Activated CD8-positive, alpha-beta memory T cell treated with anti-CD3 and anti-CD28 coated beads, Interleukin-2, amount 10 ng/mL, durations not matched to agents 7 days and 5 days (primary cell): ENCODE measurements around the gene AGPAT4. TPM values are rescaled to one million over a fixed set of nuclear protein-coding genes. Genes with fewer than 3 reads are reported as not detected.
A peak's percentile ranks its signal among the peaks of the same experiment; 100 is the strongest.

ENCODE experiments used
- ATAC-seq: fragments of 150-1000 bp; cut with Tn5 transposase; one replicate; pipeline ENCODE4 v1.10.0; 2021; ENCODE audit warnings: moderate library complexity
- CTCF ChIA-PET: fragments of 350-600 bp; sonication (Branson Sonifier 250); formaldehyde crosslinking; loops from one replicate; lab custom pipeline; 2021; ENCODE audit warnings: antibody characterized with exemption; lab: Charles Lee
- DNase-seq: peaks from one replicate; pipeline ENCODE4 v3.0.0-alpha.2; 2020
- H3K27ac Mint-ChIP-seq: one replicate; pipeline ENCODE4 v1.8.0; 2021; ENCODE audit warnings: mild to moderate bottlenecking, mixed read lengths
- H3K27me3 Mint-ChIP-seq: one replicate; pipeline ENCODE4 v1.8.0; 2021; ENCODE audit warnings: mixed read lengths
- H3K36me3 Mint-ChIP-seq: one replicate; pipeline ENCODE4 v1.8.0; 2021; ENCODE audit warnings: mild to moderate bottlenecking, mixed read lengths
- H3K4me1 Mint-ChIP-seq: one replicate; pipeline ENCODE4 v1.8.0; 2021; ENCODE audit warnings: mixed read lengths
- H3K4me3 Mint-ChIP-seq: one replicate; pipeline ENCODE4 v1.8.0; 2021; ENCODE audit warnings: mild to moderate bottlenecking, moderate library complexity, mixed read lengths
- H3K9me3 Mint-ChIP-seq: one replicate; pipeline ENCODE4 v1.8.0; 2022; ENCODE audit warnings: low read depth, mixed read lengths
- total RNA-seq, 2 experiments: library from RNA; stranded (reverse); gene quantifications; one replicate each; pipeline ENCODE4 v1.2.3, GENCODE V29; 2021

The AGPAT4 gene
- total RNA-seq, 2 experiments from 2014 or later = 3.1 to 4.1 TPM

GRCh38 chr6:161273274-161273751, 548 bp downstream of the AGPAT4 start:
- Mint-ChIP-seq H3K36me3 (peaks cover 2% of the 10 kb centered on the region), H3K4me1 (peaks cover 19% of the 10 kb centered on the region), H3K27ac (peak overlapping the region; percentile 69), H3K4me3 (peak overlapping the region; percentile 78), H3K9me3 (no peaks in the 10 kb centered on the region), H3K27me3 (peaks cover 7% of the 10 kb centered on the region)
- ATAC-seq = peak; percentile 32
- CTCF ChIA-PET = interaction anchor here (1.2 to 2.7 kb wide), 2 partner anchors 98 to 104 kb away, joined by 3 to 10 read pairs; no protein-coding TSS in a partner anchor
- DNase-seq = peak; percentile 48

- H3K27me3 Mint-ChIP-seq = peaks cover 6% of the 10 kb centered on the region
- peaks cover 2% of the 10 kb centered on the region for H3K36me3 Mint-ChIP-seq
These were observed 1.1 kb downstream of the AGPAT4 start for GRCh38 chr6:161272635-161273273.

GRCh38 chr6:161271343-161272030, 2.4 kb downstream of the AGPAT4 start:
- Mint-ChIP-seq H3K36me3 (peaks cover 2% of the 10 kb centered on the region), H3K27me3 (peaks cover 2% of the 10 kb centered on the region), H3K4me1 (peaks cover 19% of the 10 kb centered on the region), H3K27ac (no peak overlapping the region), H3K9me3 (no peaks in the 10 kb centered on the region), H3K4me3 (no peak overlapping the region)
- DNase-seq = no peak
- CTCF ChIA-PET = no interaction called here
- no peak for ATAC-seq

More at GRCh38 chr6:161272635-161273273, 1.1 kb downstream of the AGPAT4 start:
- ATAC-seq (no peak), DNase-seq (no peak)
- H3K4me3 Mint-ChIP-seq = peak overlapping the region; percentile 78
- H3K9me3 Mint-ChIP-seq = no peaks in the 10 kb centered on the region
- CTCF ChIA-PET = interaction anchor here (2.7 kb wide), 1 partner anchor 98 kb away, joined by 10 read pairs; no protein-coding TSS in a partner anchor
- H3K4me1 Mint-ChIP-seq = peaks cover 19% of the 10 kb centered on the region
- peak overlapping the region; percentile 69 for H3K27ac Mint-ChIP-seq

- CTCF ChIA-PET = interaction anchor here (2.0 kb wide), 1 partner anchor 101 kb away, joined by 4 read pairs; no protein-coding TSS in a partner anchor
- Mint-ChIP-seq H3K9me3 (no peaks in the 10 kb centered on the region), H3K27me3 (peaks cover 2% of the 10 kb centered on the region), H3K4me1 (peaks cover 19% of the 10 kb centered on the region), H3K4me3 (no peak overlapping the region), H3K27ac (no peak overlapping the region), H3K36me3 (peaks cover 2% of the 10 kb centered on the region)
- ATAC-seq (no peak), DNase-seq (no peak)
These were observed 3.7 kb downstream of the AGPAT4 start for GRCh38 chr6:161270116-161270515.

GRCh38 chr6:161269310-161269709, 4.6 kb downstream of the AGPAT4 start:
- DNase-seq = no peak
- Mint-ChIP-seq H3K27me3 (peaks cover 2% of the 10 kb centered on the region), H3K9me3 (no peaks in the 10 kb centered on the region), H3K4me1 (peaks cover 14% of the 10 kb centered on the region), H3K36me3 (no peaks in the 10 kb centered on the region), H3K4me3 (no peak overlapping the region), H3K27ac (no peak overlapping the region)
- CTCF ChIA-PET = interaction anchor here (2.0 kb wide), 1 partner anchor 101 kb away, joined by 4 read pairs; no protein-coding TSS in a partner anchor
- ATAC-seq = no peak

- Mint-ChIP-seq H3K36me3 (no peaks in the 10 kb centered on the region), H3K27me3 (peaks cover 2% of the 10 kb centered on the region), H3K9me3 (no peaks in the 10 kb centered on the region), H3K4me1 (peaks cover 11% of the 10 kb centered on the region), H3K27ac (no peak overlapping the region), H3K4me3 (no peak overlapping the region)
- ATAC-seq = no peak
- CTCF ChIA-PET = no interaction called here
- DNase-seq = no peak
These were observed 5.2 kb downstream of the AGPAT4 start for GRCh38 chr6:161268531-161269210.

GRCh38 chr6:161266513-161267230, 7.2 kb downstream of the AGPAT4 start:
- CTCF ChIA-PET = no interaction called here
- H3K4me1 Mint-ChIP-seq = no peaks in the 10 kb centered on the region
- H3K27ac Mint-ChIP-seq = no peak overlapping the region
- no peak overlapping the region for H3K4me3 Mint-ChIP-seq
- no peaks in the 10 kb centered on the region for H3K9me3 Mint-ChIP-seq
- no peak for DNase-seq
- ATAC-seq = no peak
- no peaks in the 10 kb centered on the region for H3K27me3 Mint-ChIP-seq
- H3K36me3 Mint-ChIP-seq = peaks cover 1% of the 10 kb centered on the region

- H3K4me3 Mint-ChIP-seq = no peak overlapping the region
- no peak overlapping the region for H3K27ac Mint-ChIP-seq
- no peaks in the 10 kb centered on the region for H3K4me1 Mint-ChIP-seq
- ATAC-seq (no peak), DNase-seq (no peak)
- no peaks in the 10 kb centered on the region for H3K27me3 Mint-ChIP-seq
- no peaks in the 10 kb centered on the region for H3K9me3 Mint-ChIP-seq
- peaks cover 1% of the 10 kb centered on the region for H3K36me3 Mint-ChIP-seq
- CTCF ChIA-PET = no interaction called here
These were observed 7.9 kb downstream of the AGPAT4 start for GRCh38 chr6:161265975-161266374.

GRCh38 chr6:161265554-161265953, 8.3 kb downstream of the AGPAT4 start:
- Mint-ChIP-seq H3K27me3 (no peaks in the 10 kb centered on the region), H3K9me3 (no peaks in the 10 kb centered on the region), H3K27ac (no peak overlapping the region), H3K4me1 (no peaks in the 10 kb centered on the region), H3K4me3 (no peak overlapping the region), H3K36me3 (peaks cover 1% of the 10 kb centered on the region)
- no peak for DNase-seq
- CTCF ChIA-PET = no interaction called here
- ATAC-seq = no peak

- no peak for DNase-seq
- Mint-ChIP-seq H3K27ac (no peak overlapping the region), H3K27me3 (no peaks in the 10 kb centered on the region), H3K4me3 (no peak overlapping the region), H3K9me3 (no peaks in the 10 kb centered on the region), H3K36me3 (peaks cover 1% of the 10 kb centered on the region), H3K4me1 (no peaks in the 10 kb centered on the region)
- ATAC-seq = no peak
- CTCF ChIA-PET = no interaction called here
These were observed 9.7 kb downstream of the AGPAT4 start for GRCh38 chr6:161264181-161264580.

- CTCF ChIA-PET = no interaction called here
- ATAC-seq = no peak
- H3K4me1 Mint-ChIP-seq = no peaks in the 10 kb centered on the region
- H3K27me3 Mint-ChIP-seq = no peaks in the 10 kb centered on the region
- no peaks in the 10 kb centered on the region for H3K9me3 Mint-ChIP-seq
- no peak overlapping the region for H3K4me3 Mint-ChIP-seq
- DNase-seq = no peak
- no peak overlapping the region for H3K27ac Mint-ChIP-seq
- peaks cover 1% of the 10 kb centered on the region for H3K36me3 Mint-ChIP-seq
These were observed 12.0 kb downstream of the AGPAT4 start for GRCh38 chr6:161261816-161262215.

- no peaks in the 10 kb centered on the region for H3K27me3 Mint-ChIP-seq
- H3K4me1 Mint-ChIP-seq = no peaks in the 10 kb centered on the region
- H3K9me3 Mint-ChIP-seq = no peaks in the 10 kb centered on the region
- H3K36me3 Mint-ChIP-seq = peaks cover 1% of the 10 kb centered on the region
- CTCF ChIA-PET = interaction anchor here (1.0 kb wide), 1 partner anchor 94 kb away, joined by 3 read pairs; no protein-coding TSS in a partner anchor
- DNase-seq = no peak
- H3K4me3 Mint-ChIP-seq = no peak overlapping the region
- H3K27ac Mint-ChIP-seq = no peak overlapping the region
- ATAC-seq = no peak
These were observed 12.5 kb downstream of the AGPAT4 start for GRCh38 chr6:161261325-161261724.

GRCh38 chr6:161259302-161259701, 14.6 kb downstream of the AGPAT4 start:
- no peak for DNase-seq
- H3K4me1 Mint-ChIP-seq = no peaks in the 10 kb centered on the region
- no peak overlapping the region for H3K27ac Mint-ChIP-seq
- no peaks in the 10 kb centered on the region for H3K27me3 Mint-ChIP-seq
- ATAC-seq = no peak
- H3K4me3 Mint-ChIP-seq = no peak overlapping the region
- no peaks in the 10 kb centered on the region for H3K9me3 Mint-ChIP-seq
- peaks cover 1% of the 10 kb centered on the region for H3K36me3 Mint-ChIP-seq
- CTCF ChIA-PET = no interaction called here
